GM12878 (cell line): ENCODE measurements around the gene TEX10. TPM values are rescaled to one million over a fixed set of nuclear protein-coding genes. Genes with fewer than 3 reads are reported as not detected.
A peak's percentile ranks its signal among the peaks of the same experiment; 100 is the strongest.

Experiments used
- ATAC-seq: fragments of 200-7000 bp; cut with Tn5 transposase; 3 replicates; pipeline ENCODE4 v1.9.1; 2020; ENCODE audit warnings: mild to moderate bottlenecking, moderate library complexity
- BruUV-seq: library from RNA; stranded (reverse); fragments of 400-500 nt; replicated peaks from 2 replicates; lab custom pipeline; 2021; lab: Mats Ljungman, UMichigan
- CTCF ChIA-PET: fragments of 300-600 bp; sonication (Branson Sonifier 250); formaldehyde crosslinking; extraction: SDS; loops from one replicate; lab custom pipeline; 2021; ENCODE audit warnings: inconsistent platforms; lab: Yijun Ruan, JAX
- POLR2A ChIA-PET: fragments of 350-600 bp; formaldehyde crosslinking; extraction: SDS; loops from one replicate; lab custom pipeline; 2021; ENCODE audit warnings: inconsistent platforms; lab: Charles Lee
- RAD21 ChIA-PET: fragments of 300-600 bp; sonication (Branson Sonifier 250); formaldehyde crosslinking; loops from one replicate; lab custom pipeline; 2023; ENCODE audit warnings: antibody characterized with exemption; ENCODE audit not compliant: unreplicated experiment; lab: Charles Lee
- SMC1A ChIA-PET: fragments of 300-600 bp; sonication (Branson Sonifier 250); formaldehyde crosslinking; loops from one replicate; lab custom pipeline; 2023; ENCODE audit not compliant: unreplicated experiment, uncharacterized antibody; lab: Charles Lee
- DNase-seq: peaks from one replicate; pipeline ENCODE4 v3.0.0-alpha.2; 2011; ENCODE audit warnings: low read depth, low spot score
- FAIRE-seq: peaks from 3 replicates; lab custom pipeline; 2011; peaks lifted over from hg19 to GRCh38; lab: Jason Lieb, UNC
- H2AFZ ChIP-seq: 2 replicates; pipeline ENCODE4 v1.6.0; 2011; ENCODE audit warnings: low read depth, low read length, control low read depth; ENCODE audit not compliant: control insufficient read depth
- H3K27ac ChIP-seq: 2 replicates; pipeline ENCODE4 v1.5.1; 2011; ENCODE audit warnings: control low read depth; ENCODE audit not compliant: control insufficient read depth, insufficient read depth
- H3K27me3 ChIP-seq, 2 experiments: replicated peaks in 1 of 2; 2 replicates each; pipeline versions ENCODE4 v1.6.0 to v1.6.1; 2011; ENCODE audit warnings: low read length in 1 of 2; ENCODE audit not compliant: control insufficient read depth in 2 of 2, insufficient read depth in 2 of 2
- H3K36me3 ChIP-seq, 2 experiments: 2 replicates each; pipeline ENCODE4 v1.5.1; 2011; ENCODE audit warnings: low read length in 1 of 2; ENCODE audit not compliant: control insufficient read depth in 2 of 2, insufficient read depth in 2 of 2
- H3K4me1 ChIP-seq: 2 replicates; pipeline ENCODE4 v1.6.1; 2011; ENCODE audit warnings: mild to moderate bottlenecking, low read length, moderate library complexity, mixed read lengths; ENCODE audit not compliant: control insufficient read depth, insufficient read depth
- H3K4me2 ChIP-seq: 2 replicates; pipeline ENCODE4 v1.6.0; 2011; ENCODE audit warnings: control low read depth; ENCODE audit not compliant: control insufficient read depth, insufficient read depth
- H3K4me3 ChIP-seq: fragments of 200-600 bp; sonication (generic); 2 replicates; pipeline ENCODE4 v1.5.1; 2016
- H3K79me2 ChIP-seq: 2 replicates; pipeline ENCODE4 v1.6.0; 2011; ENCODE audit warnings: low read length; ENCODE audit not compliant: control insufficient read depth, insufficient read depth
- H3K9ac ChIP-seq: 2 replicates; pipeline ENCODE4 v1.8.0; 2011; ENCODE audit warnings: low read length, control low read depth, mixed read lengths; ENCODE audit not compliant: control insufficient read depth, insufficient read depth
- H3K9me3 ChIP-seq: replicated peaks from 3 replicates; pipeline ENCODE4 v1.5.1; 2011; ENCODE audit warnings: mild to moderate bottlenecking, low read length; ENCODE audit not compliant: control insufficient read depth, insufficient read depth
- H4K20me1 ChIP-seq: 2 replicates; pipeline ENCODE4 v1.6.0; 2011; ENCODE audit not compliant: control insufficient read depth, insufficient read depth
- GABPA ChIP-seq: IDR thresholded peaks from 2 replicates; pipeline ENCODE4 v1.6.1; 2014; ENCODE audit warnings: antibody characterized with exemption, low read depth, mild to moderate bottlenecking, inconsistent platforms
- MEF2B ChIP-seq: fragments of 450-650 bp; IDR thresholded peaks from 2 replicates; pipeline ENCODE4 v1.6.1; 2018; ENCODE audit warnings: mild to moderate bottlenecking, moderate library complexity; ENCODE audit not compliant: partially characterized antibody, poor library complexity, severe bottlenecking
- PAX5 ChIP-seq: IDR thresholded peaks from 2 replicates; pipeline ENCODE4 v1.6.1; 2011; ENCODE audit warnings: low read depth, low read length, borderline replicate concordance
- RAD51 ChIP-seq: fragments of 450-650 bp; IDR thresholded peaks from 2 replicates; pipeline ENCODE4 v1.6.1; 2016; ENCODE audit warnings: moderate library complexity, mild to moderate bottlenecking, inconsistent platforms
- SKIL ChIP-seq: fragments of 450-650 bp; IDR thresholded peaks from 2 replicates; pipeline ENCODE4 v1.6.1; 2017; ENCODE audit warnings: mild to moderate bottlenecking, low read depth, inconsistent platforms; ENCODE audit not compliant: poor library complexity, severe bottlenecking
- STAT3 ChIP-seq: IDR thresholded peaks from 2 replicates; pipeline ENCODE4 v1.6.1; 2011; ENCODE audit warnings: low read depth, low read length, improper control_type of control experiment
- TCF12 ChIP-seq: IDR thresholded peaks from 2 replicates; pipeline ENCODE4 v1.6.1; 2011; ENCODE audit warnings: low read depth, mild to moderate bottlenecking, low read length
- TCF7 ChIP-seq: IDR thresholded peaks from 2 replicates; pipeline ENCODE4 v1.6.1; 2014; ENCODE audit warnings: antibody characterized with exemption, borderline replicate concordance
- ZBED1 ChIP-seq: IDR thresholded peaks from 2 replicates; pipeline ENCODE4 v1.6.1; 2016; ENCODE audit warnings: borderline replicate concordance
- ZBTB33 ChIP-seq: fragments of 450-650 bp; IDR thresholded peaks from 2 replicates; pipeline ENCODE4 v1.6.1; 2017; ENCODE audit warnings: mild to moderate bottlenecking
- WGBS: methylation state at CpG from one replicate; pipeline ENCODE4 v1.1.6; 2016; ENCODE audit warnings: low lambda C conversion rate; ENCODE audit not compliant: insufficient replicate concordance, insufficient coverage; ENCODE audit errors: missing lambda C conversion rate; 5-methylcytosine and 5-hydroxymethylcytosine counted together
- in situ Hi-C: fragments of 300-500 bp; cut with MboI; formaldehyde crosslinking; loops from 9 replicates; pipeline ENCODE4 v1.14.3; 2018; ENCODE audit warnings: mixed read lengths
- intact Hi-C: fragments of 100-400 bp; cut with micrococcal nuclease; formaldehyde crosslinking; loops from one replicate; pipeline ENCODE4 v1.14.2; 2022; ENCODE audit not compliant: unreplicated experiment
- polyA plus RNA-seq, 11 experiments: library from polyadenylated mRNA; depleted of rRNA in 4 of 11; unstranded in 6 of 11; stranded (reverse) in 5 of 11; fragments of >200 nt; fragmentation: Nextera tagmentation in 4 of 11; fragmentation: Illumina TruSeq in 1 of 11; extraction: Ambion mirVana in 4 of 11; extraction: Trizol in 1 of 11; gene quantifications; 1 replicate in 1 of 11; 2 replicates in 10 of 11; pipeline versions ENCODE4 v1.2.1 to v1.2.3, GENCODE V29; 2011 to 2016; ENCODE audit warnings: inconsistent platforms in 2 of 11, missing spikeins in 2 of 11, low read depth in 1 of 11
- total RNA-seq, 4 experiments: library from RNA; depleted of rRNA in 3 of 4; stranded (reverse); fragments of >200 nt in 3 of 4; fragmentation: Illumina TruSeq in 1 of 4; extraction: Trizol in 1 of 4; gene quantifications; 2 replicates each; pipeline versions ENCODE4 v1.2.1 to v1.2.3, GENCODE V29; 2013 to 2021
- TF ChIP-seq, protein P1 (sequence below): IDR thresholded peaks from 2 replicates; pipeline ENCODE4 v1.6.1; 2012; ENCODE audit warnings: low read depth, low read length, improper control_type of control experiment

Gene TEX10
- total and polyA plus RNA-seq, 10 of the 15 experiments (the other 5 are each of a cell fraction or from before 2014, with no cell fraction given): 17.4 to 46.6 (median 36.2) TPM

- Histone ChIP-seq H3K27ac (no peak overlapping the region), H3K9ac (no peak overlapping the region), H3K4me3 (peak overlapping the region; percentile 16; the same call in 1 of the 2 replicates), H4K20me1 (no peaks in the 10 kb centered on the region), H3K79me2 (peaks cover 86% of the 10 kb centered on the region), H2AFZ (no peak overlapping the region), H3K27me3 (no peaks in the 10 kb centered on the region), H3K4me2 (no peak overlapping the region), H3K9me3 (no peaks in the 10 kb centered on the region), H3K4me1 (no peaks in the 10 kb centered on the region; the same call in 1 of the 2 replicates), H3K36me3 (peaks cover 0 to 18% of the 10 kb centered on the region in 2 experiments; a peak in 3 of 4 replicates)
- in situ Hi-C loops (no loop called here), intact Hi-C loops (loop anchor here (5.0 kb wide), 1 partner anchor 90 kb away; no protein-coding TSS in a partner anchor)
- TF ChIP-seq TCF12 (no peak), SKIL (no peak), MEF2B (no peak), ZBED1 (no peak), RAD51 (no peak), GABPA (no peak), ZBTB33 (no peak), PAX5 (no peak), TCF7 (no peak), STAT3 (no peak)
- TF ChIP-seq, protein P1, sequence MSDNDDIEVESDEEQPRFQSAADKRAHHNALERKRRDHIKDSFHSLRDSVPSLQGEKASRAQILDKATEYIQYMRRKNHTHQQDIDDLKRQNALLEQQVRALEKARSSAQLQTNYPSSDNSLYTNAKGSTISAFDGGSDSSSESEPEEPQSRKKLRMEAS: no peak
- ATAC-seq (no peak), FAIRE-seq (no peak), DNase-seq (no peak)
- WGBS: 96% methylated on average over 3 of the region's 3 CpGs
- ChIA-PET CTCF (interaction anchor here (0.7 kb wide), 1 partner anchor 15 kb away, joined by 3 read pairs; no protein-coding TSS in a partner anchor), SMC1A (interaction anchor here (0.5 to 1.8 kb wide), 3 partner anchors 9 to 251 kb away, joined by 3 to 4 read pairs (median 3); no protein-coding TSS in a partner anchor), POLR2A (no interaction called here), RAD21 (no interaction called here)
- no TSS peak for BruUV-seq
Observed at GRCh38 chr9:100346836-100347235, 5.9 kb downstream of the TEX10 start.
